ENCODE results near the gene REXO4. TPM values are rescaled to one million over a fixed set of nuclear protein-coding genes. Genes with fewer than 3 reads are reported as not detected.
A peak's percentile ranks its signal among the peaks of the same experiment; 100 is the strongest.

Gene REXO4
- total and polyA plus RNA-seq, 12 donors: 18.9 to 27.6 (median 22.8) TPM

GRCh38 chr9:133375724-133376654, 41.8 kb downstream of the REXO4 start, which contains the start of the genes STKLD1 and SURF4:
TSS of gene STKLD1 (plus strand) at chr9:133376366. CDS start at chr9:133376474, 108 bp downstream.
TSS of gene SURF4 (minus strand) at chr9:133376060. CDS start at chr9:133375969, 91 bp downstream.
- peaks cover 20 to 39% of the 10 kb centered on the region in 2 donors for H3K4me1 ChIP-seq (replicated peaks in 1 of 2)
- H3K9me3 ChIP-seq (replicated peaks in 1 of 3): no peaks in the 10 kb centered on the region
- DNase-seq: peak; percentile 94 to 97 (median 97)
- peaks cover 0 to 13% of the 10 kb centered on the region in 2 donors for H3K36me3 ChIP-seq (replicated peaks in 1 of 2)
- H3K27ac ChIP-seq: peak within 1 kb of the TSS; percentile 75 to 98 (median 96)
- intact Hi-C loops (cut with DNase I): no loop called here
- no peaks in the 10 kb centered on the region for H3K27me3 ChIP-seq
- H3K4me3 ChIP-seq: peak within 1 kb of the TSS; percentile 28 to 98 (median 83)
- WGBS, 4 donors: 0 to 6% (median 1%) methylated on average over 7 to 120 of the region's 120 CpGs
- TF ChIP-seq CTCF (IDR thresholded peaks at IDR 0.05): peak in 2 of 6 experiments; percentile 17 to 55
- TF ChIP-seq POLR2A (IDR thresholded peaks at IDR 0.05): peak; percentile 93 to 96

DNA sequence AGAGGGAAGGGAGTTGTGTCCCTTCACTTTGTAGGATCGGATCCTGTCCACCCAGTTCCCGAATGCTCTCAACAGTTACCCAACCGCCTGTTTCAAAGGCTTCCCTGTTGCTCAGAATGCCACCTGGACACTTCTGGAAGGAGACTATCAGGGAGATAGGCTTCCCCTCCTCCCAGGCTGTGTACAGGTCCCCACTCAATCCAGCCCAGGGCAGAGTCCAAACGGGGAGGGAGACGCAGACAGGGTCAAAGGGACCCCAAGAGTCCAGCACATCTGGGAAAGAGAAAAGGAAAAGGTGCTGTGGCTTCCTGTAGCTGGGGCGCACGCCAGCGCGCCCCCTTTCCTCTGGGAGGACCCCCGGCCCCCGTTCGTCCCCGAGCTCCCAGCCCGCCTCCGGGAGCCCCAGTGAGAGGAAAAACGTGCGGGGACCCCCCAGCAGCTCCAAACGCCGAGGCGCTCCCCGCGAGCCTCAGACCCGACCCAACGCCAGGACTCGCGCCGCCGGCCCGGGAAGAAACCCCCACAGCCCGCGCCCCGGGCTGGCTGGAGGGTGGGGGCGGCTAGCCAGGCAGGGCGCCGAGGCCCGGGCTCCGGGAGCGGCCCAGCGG, 42.6 kb downstream of the REXO4 start:
- TF ChIP-seq POLR2A (IDR thresholded peaks at IDR 0.05): peak in 1 of 2 donors; percentile 15
- no peak for TF ChIP-seq CTCF (IDR thresholded peaks at IDR 0.05)
- peak overlapping the region; percentile 28 to 98 (median 83) for H3K4me3 ChIP-seq
- no peaks in the 10 kb centered on the region for H3K9me3 ChIP-seq (replicated peaks in 1 of 3)
- WGBS, 4 donors: 0 to 1% (median 0%) methylated on average over 10 to 39 of the region's 39 CpGs
- intact Hi-C loops (cut with DNase I): no loop called here
- H3K36me3 ChIP-seq (replicated peaks in 1 of 2): peaks cover 0 to 13% of the 10 kb centered on the region in 2 donors
- H3K27ac ChIP-seq: peak overlapping the region; percentile 75 to 98 (median 96)
- DNase-seq: peak in 3 of 7 donors; percentile 47 to 66 (median 53)
- peaks cover 20 to 47% of the 10 kb centered on the region in 2 donors for H3K4me1 ChIP-seq (replicated peaks in 1 of 2)
- no peaks in the 10 kb centered on the region for H3K27me3 ChIP-seq

GRCh38 chr9:133374612-133375115, 43.1 kb downstream of the REXO4 start:
- peaks cover 0 to 17% of the 10 kb centered on the region in 2 donors for H3K36me3 ChIP-seq (replicated peaks in 1 of 2)
- H3K9me3 ChIP-seq (replicated peaks in 1 of 3): no peaks in the 10 kb centered on the region
- peak overlapping the region in 3 of 4 donors; percentile 76 to 98 (median 90) for H3K4me3 ChIP-seq
- peaks cover 20 to 50% of the 10 kb centered on the region in 2 donors for H3K4me1 ChIP-seq (replicated peaks in 1 of 2)
- H3K27me3 ChIP-seq: no peaks in the 10 kb centered on the region
- WGBS, 4 donors: 11 to 12% (median 11%) methylated on average over 12 of the region's 12 CpGs
- intact Hi-C loops (cut with DNase I): no loop called here
- no peak for TF ChIP-seq POLR2A (IDR thresholded peaks at IDR 0.05)
- no peak for TF ChIP-seq CTCF (IDR thresholded peaks at IDR 0.05)
- no peak for DNase-seq
- H3K27ac ChIP-seq: peak overlapping the region; percentile 75 to 98 (median 96)

DNA sequence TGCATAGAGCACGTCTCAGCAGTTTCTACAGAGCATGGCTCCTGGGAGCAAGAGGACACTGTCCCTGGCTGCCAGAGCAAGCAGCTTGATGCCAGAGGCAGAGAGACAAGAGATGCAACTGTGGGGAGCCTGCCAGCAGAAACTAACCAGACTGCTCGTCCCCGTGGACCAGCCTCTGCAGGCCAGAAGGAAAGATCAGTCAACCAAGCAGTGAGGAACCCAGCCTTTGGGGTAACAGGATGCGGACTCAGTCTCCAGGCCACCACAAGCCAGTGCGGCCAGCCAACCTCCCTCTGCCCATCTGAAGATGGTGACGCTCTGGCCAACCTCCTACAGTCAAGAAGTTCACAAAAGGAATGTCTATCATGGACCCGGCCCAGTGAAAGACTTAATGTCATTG, 45.7 kb downstream of the REXO4 start:
- peaks cover 0 to 22% of the 10 kb centered on the region in 2 donors for H3K36me3 ChIP-seq (replicated peaks in 1 of 2)
- peak overlapping the region in 2 of 5 donors; percentile 10 to 28 for H3K27ac ChIP-seq
- H3K9me3 ChIP-seq (replicated peaks in 1 of 3): no peaks in the 10 kb centered on the region
- no peaks in the 10 kb centered on the region for H3K27me3 ChIP-seq
- intact Hi-C loops (cut with DNase I): no loop called here
- TF ChIP-seq POLR2A (IDR thresholded peaks at IDR 0.05): no peak
- no peak for TF ChIP-seq CTCF (IDR thresholded peaks at IDR 0.05)
- no peak for DNase-seq
- peaks cover 27 to 72% of the 10 kb centered on the region in 2 donors for H3K4me1 ChIP-seq (replicated peaks in 1 of 2)
- 66 to 71% (median 70%) methylated on average over 6 to 7 of the region's 7 CpGs for WGBS, 4 donors
- H3K4me3 ChIP-seq: no peak overlapping the region

All from adrenal gland (tissue), 12 donors.